DOHH2 (cell line): ENCODE measurements around the gene SSBP3.

Source experiments
- EZH2phosphoT487 ChIP-seq: fragments of 200-600 bp; sonication (generic); IDR thresholded peaks from 2 replicates; pipeline ENCODE4 v1.6.1; 2017; ENCODE audit warnings: borderline replicate concordance, mild to moderate bottlenecking, antibody characterized with exemption, low read length, moderate library complexity, mixed read lengths
- TF ChIP-seq, protein P1 (sequence below): fragments of 200-600 bp; sonication (generic); IDR thresholded peaks from one replicate; pipeline ENCODE4 v1.5.1; 2014; ENCODE audit warnings: antibody characterized with exemption, mild to moderate bottlenecking, low read depth, low read length; ENCODE audit not compliant: poor library complexity, severe bottlenecking

DNA sequence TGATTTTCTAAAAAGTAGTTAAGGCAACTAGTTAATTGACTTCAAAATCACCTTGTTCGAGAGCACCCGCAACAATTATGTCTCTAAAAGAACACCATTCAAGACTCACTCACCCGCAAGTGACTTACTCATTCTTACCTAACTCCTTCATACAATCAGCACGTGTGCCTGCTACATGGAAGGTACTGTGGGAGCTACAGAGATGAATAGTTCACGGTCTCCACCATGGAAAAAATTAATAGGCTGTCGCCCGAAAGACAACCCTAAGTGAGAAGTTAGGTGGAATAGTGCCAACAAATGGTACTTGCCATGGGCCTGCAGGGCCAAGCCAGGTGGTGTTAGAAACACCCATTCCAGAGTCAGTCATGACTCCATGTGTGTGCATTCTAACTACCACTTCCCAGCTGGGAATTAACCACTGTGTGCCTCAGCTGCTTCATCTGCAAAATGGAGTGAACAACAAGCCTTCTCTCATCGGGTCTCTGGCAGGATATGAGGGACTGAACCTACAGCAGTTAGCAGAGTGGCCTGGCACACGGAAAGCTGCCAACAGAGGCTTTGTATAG, 7.1 kb downstream of the SSBP3 start:
- TF ChIP-seq, protein P1, sequence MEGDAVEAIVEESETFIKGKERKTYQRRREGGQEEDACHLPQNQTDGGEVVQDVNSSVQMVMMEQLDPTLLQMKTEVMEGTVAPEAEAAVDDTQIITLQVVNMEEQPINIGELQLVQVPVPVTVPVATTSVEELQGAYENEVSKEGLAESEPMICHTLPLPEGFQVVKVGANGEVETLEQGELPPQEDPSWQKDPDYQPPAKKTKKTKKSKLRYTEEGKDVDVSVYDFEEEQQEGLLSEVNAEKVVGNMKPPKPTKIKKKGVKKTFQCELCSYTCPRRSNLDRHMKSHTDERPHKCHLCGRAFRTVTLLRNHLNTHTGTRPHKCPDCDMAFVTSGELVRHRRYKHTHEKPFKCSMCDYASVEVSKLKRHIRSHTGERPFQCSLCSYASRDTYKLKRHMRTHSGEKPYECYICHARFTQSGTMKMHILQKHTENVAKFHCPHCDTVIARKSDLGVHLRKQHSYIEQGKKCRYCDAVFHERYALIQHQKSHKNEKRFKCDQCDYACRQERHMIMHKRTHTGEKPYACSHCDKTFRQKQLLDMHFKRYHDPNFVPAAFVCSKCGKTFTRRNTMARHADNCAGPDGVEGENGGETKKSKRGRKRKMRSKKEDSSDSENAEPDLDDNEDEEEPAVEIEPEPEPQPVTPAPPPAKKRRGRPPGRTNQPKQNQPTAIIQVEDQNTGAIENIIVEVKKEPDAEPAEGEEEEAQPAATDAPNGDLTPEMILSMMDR = no peak
- no peak for TF ChIP-seq EZH2phosphoT487
